Measurements from ENCODE around the gene FYB2.

- TF ChIP-seq, protein P1, sequence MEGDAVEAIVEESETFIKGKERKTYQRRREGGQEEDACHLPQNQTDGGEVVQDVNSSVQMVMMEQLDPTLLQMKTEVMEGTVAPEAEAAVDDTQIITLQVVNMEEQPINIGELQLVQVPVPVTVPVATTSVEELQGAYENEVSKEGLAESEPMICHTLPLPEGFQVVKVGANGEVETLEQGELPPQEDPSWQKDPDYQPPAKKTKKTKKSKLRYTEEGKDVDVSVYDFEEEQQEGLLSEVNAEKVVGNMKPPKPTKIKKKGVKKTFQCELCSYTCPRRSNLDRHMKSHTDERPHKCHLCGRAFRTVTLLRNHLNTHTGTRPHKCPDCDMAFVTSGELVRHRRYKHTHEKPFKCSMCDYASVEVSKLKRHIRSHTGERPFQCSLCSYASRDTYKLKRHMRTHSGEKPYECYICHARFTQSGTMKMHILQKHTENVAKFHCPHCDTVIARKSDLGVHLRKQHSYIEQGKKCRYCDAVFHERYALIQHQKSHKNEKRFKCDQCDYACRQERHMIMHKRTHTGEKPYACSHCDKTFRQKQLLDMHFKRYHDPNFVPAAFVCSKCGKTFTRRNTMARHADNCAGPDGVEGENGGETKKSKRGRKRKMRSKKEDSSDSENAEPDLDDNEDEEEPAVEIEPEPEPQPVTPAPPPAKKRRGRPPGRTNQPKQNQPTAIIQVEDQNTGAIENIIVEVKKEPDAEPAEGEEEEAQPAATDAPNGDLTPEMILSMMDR (IDR thresholded peaks at IDR 0.05): no peak
- no peak for TF ChIP-seq KAT7 (CRISPR knock-in tag; IDR thresholded peaks at IDR 0.05; ENCODE audit: borderline replicate concordance)
- no peak for TF ChIP-seq IRF2 (CRISPR knock-in tag; IDR thresholded peaks at IDR 0.05; ENCODE audit: borderline replicate concordance, low read depth)
- TF ChIP-seq ELF4 (CRISPR knock-in tag; IDR thresholded peaks at IDR 0.05; ENCODE audit: low read depth): no peak
- TF ChIP-seq, protein P2, sequence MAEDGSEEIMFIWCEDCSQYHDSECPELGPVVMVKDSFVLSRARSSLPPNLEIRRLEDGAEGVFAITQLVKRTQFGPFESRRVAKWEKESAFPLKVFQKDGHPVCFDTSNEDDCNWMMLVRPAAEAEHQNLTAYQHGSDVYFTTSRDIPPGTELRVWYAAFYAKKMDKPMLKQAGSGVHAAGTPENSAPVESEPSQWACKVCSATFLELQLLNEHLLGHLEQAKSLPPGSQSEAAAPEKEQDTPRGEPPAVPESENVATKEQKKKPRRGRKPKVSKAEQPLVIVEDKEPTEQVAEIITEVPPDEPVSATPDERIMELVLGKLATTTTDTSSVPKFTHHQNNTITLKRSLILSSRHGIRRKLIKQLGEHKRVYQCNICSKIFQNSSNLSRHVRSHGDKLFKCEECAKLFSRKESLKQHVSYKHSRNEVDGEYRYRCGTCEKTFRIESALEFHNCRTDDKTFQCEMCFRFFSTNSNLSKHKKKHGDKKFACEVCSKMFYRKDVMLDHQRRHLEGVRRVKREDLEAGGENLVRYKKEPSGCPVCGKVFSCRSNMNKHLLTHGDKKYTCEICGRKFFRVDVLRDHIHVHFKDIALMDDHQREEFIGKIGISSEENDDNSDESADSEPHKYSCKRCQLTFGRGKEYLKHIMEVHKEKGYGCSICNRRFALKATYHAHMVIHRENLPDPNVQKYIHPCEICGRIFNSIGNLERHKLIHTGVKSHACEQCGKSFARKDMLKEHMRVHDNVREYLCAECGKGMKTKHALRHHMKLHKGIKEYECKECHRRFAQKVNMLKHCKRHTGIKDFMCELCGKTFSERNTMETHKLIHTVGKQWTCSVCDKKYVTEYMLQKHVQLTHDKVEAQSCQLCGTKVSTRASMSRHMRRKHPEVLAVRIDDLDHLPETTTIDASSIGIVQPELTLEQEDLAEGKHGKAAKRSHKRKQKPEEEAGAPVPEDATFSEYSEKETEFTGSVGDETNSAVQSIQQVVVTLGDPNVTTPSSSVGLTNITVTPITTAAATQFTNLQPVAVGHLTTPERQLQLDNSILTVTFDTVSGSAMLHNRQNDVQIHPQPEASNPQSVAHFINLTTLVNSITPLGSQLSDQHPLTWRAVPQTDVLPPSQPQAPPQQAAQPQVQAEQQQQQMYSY (CRISPR knock-in tag; IDR thresholded peaks at IDR 0.05): no peak
- no peak for TF ChIP-seq ATF3 (CRISPR knock-in tag; conservative IDR thresholded peaks at IDR 0.05)
- TF ChIP-seq MAX (CRISPR knock-in tag; IDR thresholded peaks at IDR 0.05): no peak
- TF ChIP-seq FOXP1 (CRISPR knock-in tag; IDR thresholded peaks at IDR 0.05; ENCODE audit: borderline replicate concordance): no peak
- TF ChIP-seq, protein P3, sequence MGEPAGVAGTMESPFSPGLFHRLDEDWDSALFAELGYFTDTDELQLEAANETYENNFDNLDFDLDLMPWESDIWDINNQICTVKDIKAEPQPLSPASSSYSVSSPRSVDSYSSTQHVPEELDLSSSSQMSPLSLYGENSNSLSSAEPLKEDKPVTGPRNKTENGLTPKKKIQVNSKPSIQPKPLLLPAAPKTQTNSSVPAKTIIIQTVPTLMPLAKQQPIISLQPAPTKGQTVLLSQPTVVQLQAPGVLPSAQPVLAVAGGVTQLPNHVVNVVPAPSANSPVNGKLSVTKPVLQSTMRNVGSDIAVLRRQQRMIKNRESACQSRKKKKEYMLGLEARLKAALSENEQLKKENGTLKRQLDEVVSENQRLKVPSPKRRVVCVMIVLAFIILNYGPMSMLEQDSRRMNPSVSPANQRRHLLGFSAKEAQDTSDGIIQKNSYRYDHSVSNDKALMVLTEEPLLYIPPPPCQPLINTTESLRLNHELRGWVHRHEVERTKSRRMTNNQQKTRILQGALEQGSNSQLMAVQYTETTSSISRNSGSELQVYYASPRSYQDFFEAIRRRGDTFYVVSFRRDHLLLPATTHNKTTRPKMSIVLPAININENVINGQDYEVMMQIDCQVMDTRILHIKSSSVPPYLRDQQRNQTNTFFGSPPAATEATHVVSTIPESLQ (CRISPR knock-in tag; IDR thresholded peaks at IDR 0.05): no peak
- TF ChIP-seq, protein P4, sequence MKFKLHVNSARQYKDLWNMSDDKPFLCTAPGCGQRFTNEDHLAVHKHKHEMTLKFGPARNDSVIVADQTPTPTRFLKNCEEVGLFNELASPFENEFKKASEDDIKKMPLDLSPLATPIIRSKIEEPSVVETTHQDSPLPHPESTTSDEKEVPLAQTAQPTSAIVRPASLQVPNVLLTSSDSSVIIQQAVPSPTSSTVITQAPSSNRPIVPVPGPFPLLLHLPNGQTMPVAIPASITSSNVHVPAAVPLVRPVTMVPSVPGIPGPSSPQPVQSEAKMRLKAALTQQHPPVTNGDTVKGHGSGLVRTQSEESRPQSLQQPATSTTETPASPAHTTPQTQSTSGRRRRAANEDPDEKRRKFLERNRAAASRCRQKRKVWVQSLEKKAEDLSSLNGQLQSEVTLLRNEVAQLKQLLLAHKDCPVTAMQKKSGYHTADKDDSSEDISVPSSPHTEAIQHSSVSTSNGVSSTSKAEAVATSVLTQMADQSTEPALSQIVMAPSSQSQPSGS (CRISPR knock-in tag; IDR thresholded peaks at IDR 0.05; ENCODE audit: borderline replicate concordance, low read depth): no peak
- no peak for TF ChIP-seq RELA (CRISPR knock-in tag; IDR thresholded peaks at IDR 0.05; ENCODE audit: borderline replicate concordance)
- no peak for TF ChIP-seq CBFB (CRISPR knock-in tag; IDR thresholded peaks at IDR 0.05; ENCODE audit: low read depth)
These were observed 60.4 kb downstream of the FYB2 start for GRCh38 chr1:56758794-56759193.
